HG03139 (cell line): ENCODE measurements around the gene LYPD6B.

Source experiments
- ATAC-seq: cut with Tn5 transposase; IDR thresholded peaks from one replicate; pipeline ENCODE4 v1.9.1; 2021; ENCODE audit not compliant: unreplicated experiment

The LYPD6B gene

DNA sequence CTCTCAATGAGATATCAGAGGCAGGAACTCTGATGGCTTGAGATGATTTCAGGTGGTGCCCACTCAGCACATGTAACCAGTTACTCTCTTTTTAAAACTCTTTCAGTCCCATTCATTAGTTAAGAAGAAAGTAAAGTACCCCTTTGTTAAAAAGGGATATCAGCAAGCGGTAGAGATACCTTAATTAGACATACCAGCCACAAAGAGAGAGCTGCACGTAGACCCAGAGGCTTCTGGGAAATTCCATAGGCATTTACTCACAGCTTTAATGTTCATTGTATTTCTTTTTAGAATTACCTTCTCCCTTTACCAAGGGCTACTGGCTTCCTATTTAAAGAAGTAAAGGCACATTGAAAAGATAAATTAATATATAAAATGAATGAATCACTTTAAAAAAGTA is 63.3 kb downstream of the LYPD6B start:
- ATAC-seq: no peak

GRCh38 chr2:149103081-149103620 is 64.7 kb downstream of the LYPD6B start:
- ATAC-seq: no peak

GRCh38 chr2:149104221-149104620 is 65.7 kb downstream of the LYPD6B start:
- ATAC-seq: no peak

DNA sequence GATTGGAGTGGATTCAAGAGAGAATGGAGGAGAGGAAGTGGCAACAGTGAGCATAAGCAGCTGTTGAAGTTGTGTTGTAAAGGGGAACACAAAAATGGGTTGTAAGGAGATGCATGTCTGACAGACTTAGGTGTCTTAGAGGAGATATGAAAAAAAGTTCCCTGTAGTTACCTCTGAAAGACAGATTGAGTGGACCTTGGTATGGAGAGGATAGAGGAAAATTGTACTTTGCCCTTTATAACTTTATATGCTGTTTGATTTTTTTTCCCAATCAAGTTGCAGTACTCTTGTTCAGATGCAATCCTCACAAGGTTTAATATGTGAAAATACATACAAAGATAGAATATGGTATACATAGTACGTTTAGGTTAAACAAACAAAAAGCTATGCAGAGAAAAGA is 73.6 kb downstream of the LYPD6B start:
- no peak for ATAC-seq

DNA sequence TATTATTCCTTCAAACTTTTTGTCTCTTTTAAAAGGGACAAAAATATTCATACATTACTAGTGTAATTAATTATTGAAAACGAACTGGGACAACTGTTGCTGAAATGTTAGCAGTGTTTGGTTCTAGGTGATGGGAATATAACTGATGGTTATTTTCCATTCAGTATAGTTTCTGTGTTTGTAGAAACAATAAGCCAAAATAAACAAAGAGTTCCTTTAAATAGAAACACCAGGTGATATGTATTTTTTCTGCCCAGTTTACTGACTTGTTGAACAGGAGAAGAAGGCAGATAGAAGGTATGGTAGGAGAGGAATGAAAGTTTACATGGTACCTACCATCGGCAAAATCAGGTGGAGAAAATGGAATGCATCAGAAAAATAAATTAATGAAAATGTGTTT is 74.2 kb downstream of the LYPD6B start:
- ATAC-seq: no peak

GRCh38 chr2:149115781-149116180 is 77.3 kb downstream of the LYPD6B start:
- no peak for ATAC-seq

GRCh38 chr2:149119368-149119767 is 80.9 kb downstream of the LYPD6B start:
- no peak for ATAC-seq

DNA sequence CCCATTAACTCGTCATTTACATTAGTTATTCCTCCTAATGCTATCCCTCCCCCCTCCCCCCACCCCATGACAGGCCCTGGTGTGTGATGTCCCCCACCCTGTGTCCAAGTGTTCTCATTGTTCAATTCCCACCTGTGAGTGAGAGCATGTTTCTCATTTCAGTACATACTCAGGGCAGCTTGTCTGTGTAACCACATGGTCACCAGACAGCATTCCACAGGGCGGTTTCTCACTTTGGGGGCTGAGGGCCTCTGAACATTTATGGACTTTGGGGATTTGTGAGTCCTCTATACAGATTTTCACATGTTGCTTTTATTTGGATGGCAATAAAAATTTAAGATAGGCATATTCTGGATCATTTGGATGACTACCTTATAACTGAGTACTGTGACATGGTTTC is 84.0 kb downstream of the LYPD6B start:
- ATAC-seq: no peak

DNA sequence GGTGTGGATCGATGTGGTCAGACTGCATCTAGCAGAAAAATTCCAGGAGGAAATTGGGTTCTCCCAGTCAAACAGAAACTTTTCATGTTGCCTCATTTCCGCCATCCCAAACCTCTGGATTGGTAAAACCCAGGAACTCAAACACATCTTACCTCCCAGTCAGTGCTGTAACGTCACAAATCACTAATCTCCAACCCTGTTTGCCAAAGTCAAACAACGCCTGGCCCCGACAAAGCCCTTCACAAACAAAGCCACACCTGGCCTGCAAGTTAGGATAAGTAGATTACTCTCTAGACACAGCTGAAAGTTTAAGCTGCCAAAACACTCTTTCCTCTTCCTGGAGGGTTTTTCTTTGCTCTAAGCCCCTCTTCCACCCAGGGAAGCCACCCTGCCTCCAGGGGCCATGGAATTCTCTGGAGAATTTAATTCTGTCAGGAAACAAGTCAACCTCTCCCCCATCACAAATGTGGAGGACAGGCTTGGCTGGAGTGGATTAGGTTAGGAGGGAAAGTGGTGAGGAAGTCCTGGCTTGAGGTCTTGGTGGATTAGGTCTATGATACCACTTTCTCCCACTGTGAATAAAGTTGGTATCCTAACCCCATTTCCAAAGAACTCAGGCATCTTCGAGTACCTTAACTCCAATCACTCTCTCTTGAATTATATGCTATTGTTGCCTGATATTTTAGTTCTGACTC is 86.7 kb downstream of the LYPD6B start:
- no peak for ATAC-seq

DNA sequence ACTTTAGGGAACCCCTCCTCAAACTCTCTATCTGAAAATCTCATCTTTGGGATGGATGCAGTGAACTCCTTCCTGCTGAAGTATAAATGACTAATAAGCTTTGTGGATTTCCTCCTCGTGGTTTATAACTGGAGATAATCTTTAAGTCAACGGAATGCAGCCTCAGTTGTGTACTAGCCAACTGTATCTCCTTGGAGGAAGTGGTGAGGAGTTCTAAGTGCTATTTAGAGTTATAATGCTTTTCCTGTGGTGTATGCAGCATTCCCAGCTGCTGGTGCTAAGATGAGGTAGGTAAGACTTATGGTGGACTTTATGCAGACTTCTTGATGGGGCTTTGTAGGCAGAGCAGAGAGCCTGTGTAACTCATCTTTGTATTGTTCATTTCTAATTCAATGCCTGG is 90.9 kb downstream of the LYPD6B start:
- ATAC-seq: no peak

DNA sequence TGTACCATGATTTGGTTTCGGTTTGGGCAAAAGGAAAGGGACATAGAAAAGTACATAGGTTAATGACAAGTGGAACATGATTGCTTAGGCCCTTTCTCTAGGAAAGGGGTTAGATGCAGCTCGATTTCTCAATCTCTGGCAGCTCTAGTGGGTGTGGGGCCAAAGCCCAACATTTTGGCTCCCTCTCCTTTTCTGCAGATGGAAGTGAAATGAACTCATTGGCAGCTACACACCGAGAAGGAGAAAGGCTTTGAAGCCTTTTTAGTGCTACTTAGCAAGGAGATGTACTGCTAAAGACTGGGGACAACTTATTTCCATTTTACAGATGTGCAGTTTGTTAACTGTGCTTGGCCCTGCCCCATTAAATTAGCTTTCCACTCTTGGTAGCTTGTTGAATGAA is 93.8 kb downstream of the LYPD6B start:
- no peak for ATAC-seq

DNA sequence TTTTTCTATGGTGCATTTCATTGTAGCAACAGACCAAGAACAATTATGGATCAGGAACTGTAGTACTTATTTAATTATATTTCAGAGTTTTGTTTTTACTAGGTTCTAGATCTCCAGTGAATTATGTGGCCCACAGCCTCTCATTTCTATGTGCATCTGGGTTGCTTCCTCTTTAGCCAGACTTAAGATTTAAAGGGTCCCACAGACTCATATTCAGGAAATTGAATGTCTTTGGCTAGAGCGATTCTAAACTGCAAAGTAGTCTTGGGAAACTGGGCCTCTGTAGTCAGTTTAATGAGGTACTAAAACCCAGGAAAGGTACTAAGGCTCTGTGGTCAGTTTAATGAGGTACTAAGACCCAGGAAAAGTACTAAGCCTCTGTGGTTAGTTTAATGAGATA is 94.4 kb downstream of the LYPD6B start:
- no peak for ATAC-seq

- ATAC-seq: no peak
Observed at GRCh38 chr2:149134335-149134923, 95.9 kb downstream of the LYPD6B start.

DNA sequence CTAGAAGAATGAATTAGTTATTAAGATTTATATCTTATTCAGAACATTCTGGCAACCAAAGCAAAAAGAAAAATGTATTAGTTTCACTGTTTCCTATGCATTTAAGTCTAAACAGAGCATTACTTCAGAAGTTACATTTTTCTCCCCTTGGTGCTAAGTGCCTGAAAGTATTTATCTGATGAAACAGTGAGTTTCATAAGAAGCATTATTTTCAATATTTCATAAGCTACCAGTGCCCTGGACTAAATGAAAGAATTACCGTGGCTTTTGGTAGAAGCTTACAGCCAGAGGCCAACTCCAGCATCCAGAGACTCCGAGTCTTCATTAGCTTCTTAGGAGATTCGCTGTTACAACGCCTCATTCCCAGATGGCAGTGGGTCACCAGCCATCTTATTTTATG is 97.6 kb downstream of the LYPD6B start:
- no peak for ATAC-seq

DNA sequence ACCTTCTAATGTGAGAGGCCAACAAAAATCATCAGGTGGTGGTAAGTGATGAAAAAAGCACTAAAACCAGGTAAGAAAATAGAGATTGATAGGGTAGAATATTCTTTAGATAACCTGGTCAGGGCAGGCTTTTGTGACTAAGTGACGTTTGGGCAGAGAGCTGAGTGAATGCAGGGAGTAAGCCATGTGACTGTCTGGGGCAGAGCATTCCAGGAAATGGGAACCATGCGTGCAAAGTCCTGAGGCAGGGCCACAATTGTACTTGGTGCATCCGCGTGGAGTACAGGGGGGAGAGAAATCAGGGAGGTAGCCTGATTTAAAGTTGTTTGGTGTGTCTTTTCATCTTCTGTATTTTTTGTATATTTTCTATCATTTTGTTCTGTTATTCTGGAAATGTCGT is 102.5 kb downstream of the LYPD6B start:
- ATAC-seq: no peak

GRCh38 chr2:149143734-149144133 is 105.2 kb downstream of the LYPD6B start:
- ATAC-seq: no peak

GRCh38 chr2:149145314-149146295 is 107.1 kb downstream of the LYPD6B start:
- ATAC-seq: no peak

GRCh38 chr2:149146876-149147275 is 108.4 kb downstream of the LYPD6B start:
- no peak for ATAC-seq

- no peak for ATAC-seq
Observed at GRCh38 chr2:149148194-149149006, 109.9 kb downstream of the LYPD6B start.

GRCh38 chr2:149149007-149149297 is 110.5 kb downstream of the LYPD6B start:
- ATAC-seq: no peak

DNA sequence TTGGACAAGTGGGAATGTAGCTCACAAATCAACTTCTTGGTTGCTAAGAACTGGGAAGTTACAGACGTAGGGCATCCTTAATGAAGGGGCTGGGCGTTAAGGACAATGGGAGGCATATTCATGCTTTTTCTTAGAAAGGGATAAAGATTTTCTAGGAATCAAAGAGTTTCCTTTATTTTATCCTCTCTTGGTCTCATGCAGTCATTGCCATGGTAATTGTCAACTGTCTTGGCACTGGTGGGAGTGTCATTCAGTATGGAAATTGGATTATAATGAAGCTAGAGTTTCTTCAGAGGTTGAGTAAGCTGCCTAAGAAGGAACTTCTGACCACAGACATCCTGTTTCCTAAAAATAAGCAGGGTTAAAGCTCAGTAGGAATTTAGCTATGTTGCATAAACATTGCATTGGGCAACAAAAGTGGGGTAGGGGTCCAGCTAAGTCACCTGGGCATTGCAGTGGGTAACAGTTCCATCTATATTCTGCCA is 114.0 kb downstream of the LYPD6B start:
- ATAC-seq: no peak
